Measurements from ENCODE around the gene DNMT3A.

DNA sequence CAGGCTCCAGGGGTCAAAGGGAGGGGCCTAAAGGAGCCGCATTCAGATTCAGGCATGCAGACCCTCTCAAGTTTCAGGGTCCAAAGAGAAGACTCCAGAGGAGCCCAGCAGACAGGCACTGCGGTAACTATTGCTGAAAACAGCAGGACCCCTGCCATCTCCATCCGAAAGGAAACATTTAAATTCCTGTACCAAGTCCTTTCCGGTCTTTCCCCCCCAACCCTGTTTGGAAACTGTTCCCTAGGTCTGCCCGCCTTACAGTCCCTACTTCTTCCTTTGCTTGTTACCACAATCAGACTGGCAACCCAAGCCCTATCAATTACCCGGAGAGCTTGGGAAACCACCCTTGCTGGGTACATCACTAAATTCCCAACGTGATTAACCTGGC lies 82.0 kb downstream of the DNMT3A start:
- TF ChIP-seq, protein P1, sequence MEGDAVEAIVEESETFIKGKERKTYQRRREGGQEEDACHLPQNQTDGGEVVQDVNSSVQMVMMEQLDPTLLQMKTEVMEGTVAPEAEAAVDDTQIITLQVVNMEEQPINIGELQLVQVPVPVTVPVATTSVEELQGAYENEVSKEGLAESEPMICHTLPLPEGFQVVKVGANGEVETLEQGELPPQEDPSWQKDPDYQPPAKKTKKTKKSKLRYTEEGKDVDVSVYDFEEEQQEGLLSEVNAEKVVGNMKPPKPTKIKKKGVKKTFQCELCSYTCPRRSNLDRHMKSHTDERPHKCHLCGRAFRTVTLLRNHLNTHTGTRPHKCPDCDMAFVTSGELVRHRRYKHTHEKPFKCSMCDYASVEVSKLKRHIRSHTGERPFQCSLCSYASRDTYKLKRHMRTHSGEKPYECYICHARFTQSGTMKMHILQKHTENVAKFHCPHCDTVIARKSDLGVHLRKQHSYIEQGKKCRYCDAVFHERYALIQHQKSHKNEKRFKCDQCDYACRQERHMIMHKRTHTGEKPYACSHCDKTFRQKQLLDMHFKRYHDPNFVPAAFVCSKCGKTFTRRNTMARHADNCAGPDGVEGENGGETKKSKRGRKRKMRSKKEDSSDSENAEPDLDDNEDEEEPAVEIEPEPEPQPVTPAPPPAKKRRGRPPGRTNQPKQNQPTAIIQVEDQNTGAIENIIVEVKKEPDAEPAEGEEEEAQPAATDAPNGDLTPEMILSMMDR (conservative IDR thresholded peaks at IDR 0.05; ENCODE audit: low read depth in 2 of 2): no peak
- TF ChIP-seq, protein P2, sequence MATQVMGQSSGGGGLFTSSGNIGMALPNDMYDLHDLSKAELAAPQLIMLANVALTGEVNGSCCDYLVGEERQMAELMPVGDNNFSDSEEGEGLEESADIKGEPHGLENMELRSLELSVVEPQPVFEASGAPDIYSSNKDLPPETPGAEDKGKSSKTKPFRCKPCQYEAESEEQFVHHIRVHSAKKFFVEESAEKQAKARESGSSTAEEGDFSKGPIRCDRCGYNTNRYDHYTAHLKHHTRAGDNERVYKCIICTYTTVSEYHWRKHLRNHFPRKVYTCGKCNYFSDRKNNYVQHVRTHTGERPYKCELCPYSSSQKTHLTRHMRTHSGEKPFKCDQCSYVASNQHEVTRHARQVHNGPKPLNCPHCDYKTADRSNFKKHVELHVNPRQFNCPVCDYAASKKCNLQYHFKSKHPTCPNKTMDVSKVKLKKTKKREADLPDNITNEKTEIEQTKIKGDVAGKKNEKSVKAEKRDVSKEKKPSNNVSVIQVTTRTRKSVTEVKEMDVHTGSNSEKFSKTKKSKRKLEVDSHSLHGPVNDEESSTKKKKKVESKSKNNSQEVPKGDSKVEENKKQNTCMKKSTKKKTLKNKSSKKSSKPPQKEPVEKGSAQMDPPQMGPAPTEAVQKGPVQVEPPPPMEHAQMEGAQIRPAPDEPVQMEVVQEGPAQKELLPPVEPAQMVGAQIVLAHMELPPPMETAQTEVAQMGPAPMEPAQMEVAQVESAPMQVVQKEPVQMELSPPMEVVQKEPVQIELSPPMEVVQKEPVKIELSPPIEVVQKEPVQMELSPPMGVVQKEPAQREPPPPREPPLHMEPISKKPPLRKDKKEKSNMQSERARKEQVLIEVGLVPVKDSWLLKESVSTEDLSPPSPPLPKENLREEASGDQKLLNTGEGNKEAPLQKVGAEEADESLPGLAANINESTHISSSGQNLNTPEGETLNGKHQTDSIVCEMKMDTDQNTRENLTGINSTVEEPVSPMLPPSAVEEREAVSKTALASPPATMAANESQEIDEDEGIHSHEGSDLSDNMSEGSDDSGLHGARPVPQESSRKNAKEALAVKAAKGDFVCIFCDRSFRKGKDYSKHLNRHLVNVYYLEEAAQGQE (IDR thresholded peaks at IDR 0.05; ENCODE audit: unreplicated experiment): no peak

Measured in GM23338 (cell line).